SK-N-SH (cell line): ENCODE results near the gene PAM16. TPM values are rescaled to one million over a fixed set of nuclear protein-coding genes. Genes with fewer than 3 reads are reported as not detected.
A peak's percentile ranks its signal among the peaks of the same experiment; 100 is the strongest.

Source experiments
- CTCF ChIA-PET: fragments of 300-600, 350-600 bp; formaldehyde crosslinking; extraction: SDS; loops from one replicate; lab custom pipeline; 2021; lab: Yijun Ruan, JAX
- POLR2A ChIA-PET: fragments of 350-600 bp; sonication (Branson Sonifier 250); formaldehyde crosslinking; extraction: SDS; loops from one replicate; lab custom pipeline; 2020; ENCODE audit warnings: antibody characterized with exemption, inconsistent platforms; lab: Yijun Ruan, JAX
- DNase-seq: peaks from one replicate; pipeline ENCODE4 v3.0.0; 2012
- H2AFZ ChIP-seq: fragments of 200-600 bp; sonication (generic); 2 replicates; pipeline ENCODE4 v1.8.1; 2016; ENCODE audit warnings: antibody characterized with exemption, mild to moderate bottlenecking, low read depth
- H3F3A ChIP-seq: fragments of 200-600 bp; sonication (generic); replicated peaks from 2 replicates; pipeline ENCODE3; 2016; ENCODE audit warnings: antibody characterized with exemption, mild to moderate bottlenecking; ENCODE audit not compliant: insufficient read depth
- H3K27ac ChIP-seq, 2 experiments: fragments of 200-500 bp in 1 of 2; fragments of 200-600 bp in 1 of 2; sonication (Bioruptor generic) in 1 of 2; sonication (generic), shearing (Covaris generic) in 1 of 2; 2 replicates each; pipeline versions ENCODE4 v1.5.1 to v1.6.1; 2014 to 2016; ENCODE audit warnings: low read depth in 2 of 2, inconsistent platforms in 1 of 2, low read length in 1 of 2, mild to moderate bottlenecking in 1 of 2, mixed read lengths in 1 of 2
- H3K27me3 ChIP-seq: fragments of 200-600 bp; sonication (generic), shearing (Covaris generic); 2 replicates; pipeline ENCODE4 v1.6.1; 2016; ENCODE audit warnings: mixed run types; ENCODE audit not compliant: insufficient read depth
- H3K36me3 ChIP-seq, 2 experiments: fragments of 200-500 bp in 1 of 2; fragments of 200-600 bp in 1 of 2; sonication (Bioruptor generic) in 1 of 2; sonication (generic) in 1 of 2; replicated peaks in 1 of 2; 2 replicates each; pipeline versions ENCODE3 to v1.5.1; 2014 to 2016; ENCODE audit warnings: low read length in 1 of 2, mild to moderate bottlenecking in 1 of 2; ENCODE audit not compliant: insufficient read depth in 2 of 2, control insufficient read depth in 1 of 2
- H3K4me1 ChIP-seq, 2 experiments: fragments of 200-500 bp in 1 of 2; fragments of 200-600 bp in 1 of 2; sonication (Bioruptor generic) in 1 of 2; sonication (generic), shearing (Covaris generic) in 1 of 2; 2 replicates each; pipeline versions ENCODE4 v1.5.1 to v1.6.1; 2014 to 2016; ENCODE audit warnings: low read depth in 1 of 2, low read length in 1 of 2, mixed run types in 1 of 2; ENCODE audit not compliant: insufficient read depth in 2 of 2, control insufficient read depth in 1 of 2
- H3K4me2 ChIP-seq: fragments of 200-600 bp; sonication (generic), shearing (Covaris generic); 2 replicates; pipeline ENCODE4 v1.6.1; 2017; ENCODE audit warnings: mixed run types
- H3K4me3 ChIP-seq, 2 experiments: fragments of 200-500 bp in 1 of 2; fragments of 200-600 bp in 1 of 2; sonication (Bioruptor generic) in 1 of 2; sonication (generic), shearing (Covaris generic) in 1 of 2; 2 replicates each; pipeline versions ENCODE4 v1.5.1 to v1.8.1; 2014 to 2016; ENCODE audit warnings: low read depth in 2 of 2, inconsistent platforms in 1 of 2, low read length in 1 of 2, mild to moderate bottlenecking in 1 of 2, mixed read lengths in 1 of 2, moderate library complexity in 1 of 2
- H3K79me2 ChIP-seq: fragments of 200-600 bp; sonication (generic); 2 replicates; pipeline ENCODE4 v1.8.1; 2017; ENCODE audit warnings: mild to moderate bottlenecking; ENCODE audit not compliant: insufficient read depth
- H3K9ac ChIP-seq: fragments of 200-600 bp; sonication (generic); 2 replicates; pipeline ENCODE4 v1.6.1; 2017; ENCODE audit warnings: mixed run types
- H3K9me2 ChIP-seq: fragments of 200-600 bp; sonication (generic); 2 replicates; pipeline ENCODE4 v1.6.1; 2017; ENCODE audit warnings: mixed run types
- H3K9me3 ChIP-seq: fragments of 200-600 bp; sonication (generic); 2 replicates; pipeline ENCODE4 v1.6.1; 2017; ENCODE audit warnings: mixed run types, mild to moderate bottlenecking, moderate library complexity
- H4K20me1 ChIP-seq: fragments of 200-600 bp; sonication (generic); 2 replicates; pipeline ENCODE4 v1.6.1; 2017; ENCODE audit warnings: mild to moderate bottlenecking, mixed run types; ENCODE audit not compliant: insufficient read depth
- MEF2A ChIP-seq: IDR thresholded peaks from 2 replicates; pipeline ENCODE4 v1.4.0; 2012; ENCODE audit warnings: low read depth, borderline replicate concordance
- NFIC ChIP-seq: IDR thresholded peaks from 2 replicates; pipeline ENCODE4 v1.4.0; 2012; ENCODE audit warnings: borderline replicate concordance
- POLR2AphosphoS5 ChIP-seq: IDR thresholded peaks from 2 replicates; pipeline ENCODE4 v1.6.1; 2012; ENCODE audit warnings: low read depth, low read length
- RAD21 ChIP-seq: IDR thresholded peaks from 2 replicates; pipeline ENCODE4 v1.6.1; 2012; ENCODE audit warnings: mild to moderate bottlenecking, low read length
- RCOR1 ChIP-seq: fragments of 150-350 bp; IDR thresholded peaks from 2 replicates; pipeline ENCODE4 v1.6.1; 2017; ENCODE audit warnings: antibody characterized with exemption, low read length
- RFX5 ChIP-seq: IDR thresholded peaks from 2 replicates; pipeline ENCODE4 v1.6.1; 2012; ENCODE audit warnings: mild to moderate bottlenecking, improper control_type of control experiment, low read length
- RXRA ChIP-seq: IDR thresholded peaks from 2 replicates; pipeline ENCODE4 v1.4.0; 2012; ENCODE audit warnings: low read depth, mild to moderate bottlenecking, borderline replicate concordance
- SIN3A ChIP-seq: IDR thresholded peaks from 2 replicates; pipeline ENCODE4 v1.6.1; 2012; ENCODE audit warnings: low read depth, mild to moderate bottlenecking, low read length, moderate library complexity, borderline replicate concordance
- SMC3 ChIP-seq: IDR thresholded peaks from 2 replicates; pipeline ENCODE4 v1.6.1; 2012; ENCODE audit warnings: low read depth, low read length, improper control_type of control experiment
- TCF12 ChIP-seq: IDR thresholded peaks from 2 replicates; pipeline ENCODE4 v1.4.0; 2012
- TEAD4 ChIP-seq: IDR thresholded peaks from 2 replicates; pipeline ENCODE4 v1.4.0; 2012; ENCODE audit warnings: mild to moderate bottlenecking, borderline replicate concordance; ENCODE audit not compliant: insufficient read depth
- WGBS: methylation state at CpG from one replicate; pipeline ENCODE4 v1.1.6; 2017; ENCODE audit warnings: low lambda C conversion rate; 5-methylcytosine and 5-hydroxymethylcytosine counted together
- polyA plus RNA-seq, 3 experiments: library from polyadenylated mRNA; depleted of rRNA; stranded (reverse); fragments of >200 nt; gene quantifications; 2 replicates each; pipeline ENCODE4 v1.2.3, GENCODE V29; 2012
- TF ChIP-seq, protein P1 (sequence below): fragments of 200-600 bp; sonication (generic); IDR thresholded peaks from 2 replicates; pipeline ENCODE4 v1.6.1; 2017; ENCODE audit warnings: antibody characterized with exemption, mild to moderate bottlenecking, moderate library complexity
- TF ChIP-seq, protein P2 (sequence below): IDR thresholded peaks from 2 replicates; pipeline ENCODE4 v1.4.0; 2012; ENCODE audit warnings: low read depth
- TF ChIP-seq, protein P3 (sequence below): IDR thresholded peaks from 2 replicates; pipeline ENCODE4; 2012
- TF ChIP-seq, protein P4 (sequence below): fragments of 150-350 bp; IDR thresholded peaks from 2 replicates; pipeline ENCODE4 v1.6.1; 2016; ENCODE audit warnings: mild to moderate bottlenecking, low read depth, low read length

PAM16 gene
- polyA plus RNA-seq, 1 of the 3 experiments (the other 2 are of a cell fraction), result 96.4 TPM

DNA sequence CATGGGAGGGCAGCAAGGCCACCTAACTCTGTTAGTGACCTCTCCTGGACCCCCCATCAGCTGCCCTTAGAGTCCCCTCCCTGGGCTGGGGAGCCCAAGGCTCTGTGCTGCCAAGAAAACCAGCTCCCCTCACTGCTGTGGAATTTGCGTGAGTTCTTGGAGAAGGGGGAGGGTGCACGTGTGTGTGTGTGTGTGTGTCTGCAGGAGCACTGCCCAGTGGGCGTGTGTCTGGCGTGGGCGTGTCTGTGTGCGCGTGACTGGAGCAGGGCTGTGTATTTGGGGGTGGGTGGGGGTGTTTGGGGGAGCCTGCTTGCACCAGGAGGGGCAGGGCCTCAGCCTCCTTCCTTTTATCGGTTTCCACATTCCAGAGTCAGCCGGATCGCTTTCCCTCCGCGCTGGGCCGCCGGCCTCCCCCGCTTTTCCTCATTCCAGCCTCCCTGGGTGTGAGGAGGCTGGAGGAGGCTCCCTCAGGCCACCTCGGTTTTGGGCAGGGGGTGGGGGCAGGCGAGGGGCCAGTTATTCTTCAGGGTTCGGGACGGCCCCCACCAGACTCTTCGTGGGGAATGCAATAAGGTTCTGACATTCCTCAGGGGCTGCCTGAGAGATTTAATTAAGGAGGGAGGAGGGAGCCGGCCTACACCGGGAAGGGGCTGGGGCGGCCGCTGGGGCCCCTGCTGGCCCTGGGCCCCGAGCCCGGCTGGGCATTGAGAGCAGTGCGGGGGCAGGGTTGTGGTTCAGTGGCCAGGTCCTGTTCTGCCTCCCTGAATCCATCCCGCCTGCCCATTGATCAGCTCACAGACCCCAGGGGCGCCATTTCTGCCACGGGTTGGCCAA lies 23.0 kb upstream of the PAM16 start:
- H3K27ac ChIP-seq, result peak overlapping the region; percentile 83
- peaks cover 42 to 82% of the 10 kb centered on the region in 2 experiments for H3K4me1 ChIP-seq
- H3K27me3 ChIP-seq, result no peaks in the 10 kb centered on the region
- WGBS, result 8% methylated on average over 26 of the region's 30 CpGs
- H3K79me2 ChIP-seq, result peaks cover 68% of the 10 kb centered on the region
- peaks cover 0 to 4% of the 10 kb centered on the region in 2 experiments for H3K36me3 ChIP-seq
- no peak for DNase-seq
- peaks cover 43% of the 10 kb centered on the region for H4K20me1 ChIP-seq
- peak overlapping the region; percentile 64 for H3K9ac ChIP-seq
- POLR2A ChIA-PET, result interaction anchor here (0.6 to 3.4 kb wide), 7 partner anchors 7 to 117 kb away, joined by 3 to 28 read pairs (median 4); no protein-coding TSS in a partner anchor
- H3K9me2 ChIP-seq, result no peaks in the 10 kb centered on the region
- H3K9me3 ChIP-seq, result no peaks in the 10 kb centered on the region
- TF ChIP-seq NFIC (peak; percentile 69), RXRA (peak; percentile 8; the same call in 1 of the 2 replicates), TCF12 (peak; percentile 36; the same call in 1 of the 2 replicates), RAD21 (no peak), SIN3A (peak; percentile 32; the same call in 1 of the 2 replicates), TEAD4 (0 out of 2 replicates have a peak, but pooled peaks have one; percentile 63), RFX5 (no peak), SMC3 (no peak), RCOR1 (no peak), POLR2AphosphoS5 (no peak), MEF2A (no peak)
- TF ChIP-seq, protein P1, sequence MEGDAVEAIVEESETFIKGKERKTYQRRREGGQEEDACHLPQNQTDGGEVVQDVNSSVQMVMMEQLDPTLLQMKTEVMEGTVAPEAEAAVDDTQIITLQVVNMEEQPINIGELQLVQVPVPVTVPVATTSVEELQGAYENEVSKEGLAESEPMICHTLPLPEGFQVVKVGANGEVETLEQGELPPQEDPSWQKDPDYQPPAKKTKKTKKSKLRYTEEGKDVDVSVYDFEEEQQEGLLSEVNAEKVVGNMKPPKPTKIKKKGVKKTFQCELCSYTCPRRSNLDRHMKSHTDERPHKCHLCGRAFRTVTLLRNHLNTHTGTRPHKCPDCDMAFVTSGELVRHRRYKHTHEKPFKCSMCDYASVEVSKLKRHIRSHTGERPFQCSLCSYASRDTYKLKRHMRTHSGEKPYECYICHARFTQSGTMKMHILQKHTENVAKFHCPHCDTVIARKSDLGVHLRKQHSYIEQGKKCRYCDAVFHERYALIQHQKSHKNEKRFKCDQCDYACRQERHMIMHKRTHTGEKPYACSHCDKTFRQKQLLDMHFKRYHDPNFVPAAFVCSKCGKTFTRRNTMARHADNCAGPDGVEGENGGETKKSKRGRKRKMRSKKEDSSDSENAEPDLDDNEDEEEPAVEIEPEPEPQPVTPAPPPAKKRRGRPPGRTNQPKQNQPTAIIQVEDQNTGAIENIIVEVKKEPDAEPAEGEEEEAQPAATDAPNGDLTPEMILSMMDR, result no peak
- TF ChIP-seq, protein P2, sequence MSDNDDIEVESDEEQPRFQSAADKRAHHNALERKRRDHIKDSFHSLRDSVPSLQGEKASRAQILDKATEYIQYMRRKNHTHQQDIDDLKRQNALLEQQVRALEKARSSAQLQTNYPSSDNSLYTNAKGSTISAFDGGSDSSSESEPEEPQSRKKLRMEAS, result peak; percentile 73
- TF ChIP-seq, protein P3, sequence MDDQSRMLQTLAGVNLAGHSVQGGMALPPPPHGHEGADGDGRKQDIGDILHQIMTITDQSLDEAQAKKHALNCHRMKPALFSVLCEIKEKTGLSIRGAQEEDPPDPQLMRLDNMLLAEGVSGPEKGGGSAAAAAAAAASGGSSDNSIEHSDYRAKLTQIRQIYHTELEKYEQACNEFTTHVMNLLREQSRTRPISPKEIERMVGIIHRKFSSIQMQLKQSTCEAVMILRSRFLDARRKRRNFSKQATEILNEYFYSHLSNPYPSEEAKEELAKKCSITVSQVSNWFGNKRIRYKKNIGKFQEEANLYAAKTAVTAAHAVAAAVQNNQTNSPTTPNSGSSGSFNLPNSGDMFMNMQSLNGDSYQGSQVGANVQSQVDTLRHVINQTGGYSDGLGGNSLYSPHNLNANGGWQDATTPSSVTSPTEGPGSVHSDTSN, result peak; percentile 21; the same call in 1 of the 2 replicates
- TF ChIP-seq, protein P4, sequence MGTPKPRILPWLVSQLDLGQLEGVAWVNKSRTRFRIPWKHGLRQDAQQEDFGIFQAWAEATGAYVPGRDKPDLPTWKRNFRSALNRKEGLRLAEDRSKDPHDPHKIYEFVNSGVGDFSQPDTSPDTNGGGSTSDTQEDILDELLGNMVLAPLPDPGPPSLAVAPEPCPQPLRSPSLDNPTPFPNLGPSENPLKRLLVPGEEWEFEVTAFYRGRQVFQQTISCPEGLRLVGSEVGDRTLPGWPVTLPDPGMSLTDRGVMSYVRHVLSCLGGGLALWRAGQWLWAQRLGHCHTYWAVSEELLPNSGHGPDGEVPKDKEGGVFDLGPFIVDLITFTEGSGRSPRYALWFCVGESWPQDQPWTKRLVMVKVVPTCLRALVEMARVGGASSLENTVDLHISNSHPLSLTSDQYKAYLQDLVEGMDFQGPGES, result no peak
- TF ChIP-seq, all 33 proteins: peak for 7
- peak overlapping the region; percentile 91 for H3K4me2 ChIP-seq
- peaks cover 20% of the 10 kb centered on the region for H3F3A ChIP-seq
- CTCF ChIA-PET, result interaction anchor here (1.1 to 32.1 kb wide), 10 partner anchors 15 to 120 kb away, joined by 4 to 558 read pairs (median 6); no protein-coding TSS in a partner anchor
- no peak overlapping the region for H2AFZ ChIP-seq
- H3K4me3 ChIP-seq, result peak overlapping the region; percentile 77 to 92
